WTC11 (cell line): ENCODE data around the gene C17orf113. TPM values are rescaled to one million over a fixed set of nuclear protein-coding genes. Genes with fewer than 3 reads are reported as not detected.

Experiments
- ATAC-seq: fragments of 200-7000 bp; cut with Tn5 transposase; 2 replicates; pipeline ENCODE4 v1.10.0; 2021; ENCODE audit warnings: mild to moderate bottlenecking, moderate library complexity
- CTCF ChIA-PET: fragments of 300-600 bp; sonication (Branson Sonifier 250); formaldehyde crosslinking; loops from one replicate; lab custom pipeline; 2021; ENCODE audit warnings: antibody characterized with exemption; lab: Charles Lee
- POLR2A ChIA-PET: fragments of 350-600 bp; sonication (Branson Sonifier 250); formaldehyde crosslinking; loops from one replicate; lab custom pipeline; 2021; ENCODE audit warnings: antibody characterized with exemption; lab: Charles Lee
- DNase-seq: peaks from one replicate; pipeline ENCODE4 v3.0.0; 2021; ENCODE audit warnings: low spot score
- H3K27ac Mint-ChIP-seq: 2 replicates; pipeline ENCODE4 v1.8.0; 2021; ENCODE audit warnings: mixed read lengths
- H3K27me3 Mint-ChIP-seq: 2 replicates; pipeline ENCODE4 v1.8.0; 2021; ENCODE audit warnings: low read depth, mild to moderate bottlenecking, moderate library complexity, mixed read lengths
- H3K36me3 Mint-ChIP-seq: 2 replicates; pipeline ENCODE4 v1.8.0; 2021; ENCODE audit warnings: mixed read lengths
- H3K4me1 Mint-ChIP-seq: 2 replicates; pipeline ENCODE4 v1.8.0; 2022; ENCODE audit warnings: mixed read lengths
- H3K4me3 Mint-ChIP-seq: 2 replicates; pipeline ENCODE4 v1.8.0; 2021; ENCODE audit warnings: mild to moderate bottlenecking, moderate library complexity, mixed read lengths
- H3K9me3 Mint-ChIP-seq: 2 replicates; pipeline ENCODE4 v1.8.0; 2021; ENCODE audit warnings: mixed read lengths
- ATF6 ChIP-seq: sonication (generic); formaldehyde crosslinking; IDR thresholded peaks from 2 replicates; pipeline ENCODE4 v1.8.1; 2023; ENCODE audit warnings: mild to moderate bottlenecking, missing genetic modification reagents
- CREB1 ChIP-seq: sonication (generic); formaldehyde crosslinking; IDR thresholded peaks from 2 replicates; pipeline ENCODE4 v1.8.0; 2023; ENCODE audit warnings: mild to moderate bottlenecking, missing genetic modification reagents
- E2F4 ChIP-seq: sonication (generic); formaldehyde crosslinking; IDR thresholded peaks from 2 replicates; pipeline ENCODE4 v1.8.1; 2022; ENCODE audit warnings: low read depth, mild to moderate bottlenecking, moderate library complexity, missing genetic modification reagents, borderline replicate concordance
- ELF4 ChIP-seq: sonication (generic); formaldehyde crosslinking; IDR thresholded peaks from 2 replicates; pipeline ENCODE4 v1.8.1; 2022; ENCODE audit warnings: low read depth, mild to moderate bottlenecking, moderate library complexity, missing genetic modification reagents
- EMX1 ChIP-seq: fragments of 250-450 bp; sonication (Bioruptor Pico); IDR thresholded peaks from 2 replicates; pipeline ENCODE4 v1.8.0; 2021; ENCODE audit warnings: mild to moderate bottlenecking
- ESRRA ChIP-seq: sonication (generic); formaldehyde crosslinking; IDR thresholded peaks from 2 replicates; pipeline ENCODE4 v1.8.1; 2022; ENCODE audit warnings: mild to moderate bottlenecking, missing genetic modification reagents, borderline replicate concordance
- GABPB1 ChIP-seq: sonication (generic); formaldehyde crosslinking; IDR thresholded peaks from 2 replicates; pipeline ENCODE4 v1.8.1; 2023; ENCODE audit warnings: mild to moderate bottlenecking, missing genetic modification reagents
- GTF2I ChIP-seq: fragments of 250-450 bp; sonication (Bioruptor Pico); conservative IDR thresholded peaks from 2 replicates; pipeline ENCODE4 v1.4.0; 2021; ENCODE audit warnings: mild to moderate bottlenecking
- JAZF1 ChIP-seq: fragments of 250-450 bp; sonication (Bioruptor Pico); IDR thresholded peaks from 2 replicates; pipeline ENCODE4 v1.9.0; 2021; ENCODE audit warnings: moderate library complexity, mild to moderate bottlenecking, inconsistent platforms
- JUN ChIP-seq: sonication (generic); formaldehyde crosslinking; IDR thresholded peaks from 2 replicates; pipeline ENCODE4 v1.8.0; 2023; ENCODE audit warnings: mild to moderate bottlenecking, missing genetic modification reagents
- MAX ChIP-seq: sonication (generic); formaldehyde crosslinking; IDR thresholded peaks from 2 replicates; pipeline ENCODE4 v1.8.0; 2022; ENCODE audit warnings: mild to moderate bottlenecking, missing genetic modification reagents
- MYBL2 ChIP-seq: sonication (generic); formaldehyde crosslinking; IDR thresholded peaks from 2 replicates; pipeline ENCODE4 v1.8.1; 2023; ENCODE audit warnings: mild to moderate bottlenecking, moderate library complexity, missing genetic modification reagents
- NFE2L1 ChIP-seq: sonication (generic); formaldehyde crosslinking; IDR thresholded peaks from 2 replicates; pipeline ENCODE4 v1.8.1; 2023; ENCODE audit warnings: missing genetic modification reagents
- NR2C2 ChIP-seq: sonication (generic); formaldehyde crosslinking; IDR thresholded peaks from 2 replicates; pipeline ENCODE4 v1.8.0; 2022; ENCODE audit warnings: mild to moderate bottlenecking, missing genetic modification reagents
- NR3C1 ChIP-seq: sonication (generic); formaldehyde crosslinking; conservative IDR thresholded peaks from 2 replicates; pipeline ENCODE4 v1.8.1; 2023; ENCODE audit warnings: low read depth, mild to moderate bottlenecking, missing genetic modification reagents
- OVOL2 ChIP-seq: fragments of 250-450 bp; sonication (Bioruptor Pico); IDR thresholded peaks from 2 replicates; pipeline ENCODE4 v1.9.0; 2021; ENCODE audit warnings: mild to moderate bottlenecking, borderline replicate concordance
- PREB ChIP-seq: sonication (generic); formaldehyde crosslinking; IDR thresholded peaks from 2 replicates; pipeline ENCODE4 v1.8.1; 2022; ENCODE audit warnings: mild to moderate bottlenecking, missing genetic modification reagents, moderate library complexity, borderline replicate concordance
- RELA ChIP-seq: sonication (generic); formaldehyde crosslinking; IDR thresholded peaks from 2 replicates; pipeline ENCODE4 v1.8.1; 2022; ENCODE audit warnings: missing genetic modification reagents, mild to moderate bottlenecking, borderline replicate concordance
- SP1 ChIP-seq: sonication (generic); formaldehyde crosslinking; conservative IDR thresholded peaks from 2 replicates; pipeline ENCODE4 v1.8.1; 2022; ENCODE audit warnings: missing genetic modification reagents
- TEAD1 ChIP-seq: sonication (generic); formaldehyde crosslinking; IDR thresholded peaks from 2 replicates; pipeline ENCODE4 v1.8.0; 2022; ENCODE audit warnings: mild to moderate bottlenecking, missing genetic modification reagents
- TP53 ChIP-seq: sonication (generic); formaldehyde crosslinking; IDR thresholded peaks from 2 replicates; pipeline ENCODE4 v1.8.1; 2023; ENCODE audit warnings: mild to moderate bottlenecking, missing genetic modification reagents
- ZMAT4 ChIP-seq: fragments of 250-450 bp; sonication (Bioruptor Pico); IDR thresholded peaks from 2 replicates; pipeline ENCODE4 v1.9.0; 2021; ENCODE audit warnings: mild to moderate bottlenecking
- ZNF138 ChIP-seq: sonication (generic); formaldehyde crosslinking; conservative IDR thresholded peaks from 2 replicates; pipeline ENCODE4 v1.8.1; 2022; ENCODE audit warnings: mild to moderate bottlenecking, moderate library complexity, missing genetic modification reagents
- ZNF219 ChIP-seq: sonication (generic); formaldehyde crosslinking; IDR thresholded peaks from 2 replicates; pipeline ENCODE4 v1.8.0; 2023; ENCODE audit warnings: missing genetic modification reagents, mild to moderate bottlenecking, borderline replicate concordance
- ZNF263 ChIP-seq: sonication (generic); formaldehyde crosslinking; IDR thresholded peaks from 2 replicates; pipeline ENCODE4 v1.8.1; 2022; ENCODE audit warnings: low read depth, mild to moderate bottlenecking, moderate library complexity, missing genetic modification reagents
- ZNF425 ChIP-seq: fragments of 250-450 bp; sonication (Bioruptor Pico); conservative IDR thresholded peaks from 2 replicates; pipeline ENCODE4 v1.9.0; 2021; ENCODE audit warnings: mild to moderate bottlenecking
- ZNF512 ChIP-seq: sonication (generic); formaldehyde crosslinking; IDR thresholded peaks from 2 replicates; pipeline ENCODE4 v1.8.1; 2022; ENCODE audit warnings: missing genetic modification reagents, borderline replicate concordance
- ZNF671 ChIP-seq: fragments of 250-450 bp; sonication (Bioruptor Pico); IDR thresholded peaks from 2 replicates; pipeline ENCODE4 v1.8.0; 2021; ENCODE audit warnings: mild to moderate bottlenecking
- total RNA-seq: library from RNA; stranded (reverse); gene quantifications from 3 replicates; pipeline ENCODE4 v1.2.3, GENCODE V29; 2021

The C17orf113 gene
- total RNA-seq, 1 experiment from 2014 or later = 1.9 TPM

- Mint-ChIP-seq H3K27ac (no peak within 1 kb of the TSS), H3K4me3 (peak within 1 kb of the TSS; percentile 62), H3K36me3 (no peaks in the 10 kb centered on the region), H3K4me1 (peaks cover 16% of the 10 kb centered on the region), H3K9me3 (no peaks in the 10 kb centered on the region), H3K27me3 (peaks cover 33% of the 10 kb centered on the region)
- CTCF ChIA-PET = interaction anchor here (0.7 to 6.7 kb wide), 16 partner anchors 9 to 420 kb away, joined by 3 to 138 read pairs (median 5); partner anchors contain the start of genes DNAJC7, KAT2A and NKIRAS2
- ATAC-seq = peak; percentile 51
- POLR2A ChIA-PET = interaction anchor here (0.8 to 1.6 kb wide), 2 partner anchors 69 to 81 kb away, joined by 3 to 4 read pairs; partner anchors contain the start of gene DNAJC7
- DNase-seq = peak; percentile 59
- TF ChIP-seq MAX (CRISPR knock-in tag) = peak; percentile 87
- no peak for TF ChIP-seq E2F4
- TF ChIP-seq CREB1 (CRISPR knock-in tag) = no peak
- TF ChIP-seq JAZF1 = no peak
- no peak for TF ChIP-seq ZNF263
- no peak for TF ChIP-seq PREB (CRISPR knock-in tag)
- 0 out of 2 replicates have a peak, but pooled peaks have one; percentile 66 for TF ChIP-seq TP53 (CRISPR knock-in tag)
- TF ChIP-seq GABPB1 (CRISPR knock-in tag) = no peak
- TF ChIP-seq NR3C1 (CRISPR knock-in tag) = no peak
- TF ChIP-seq ZMAT4 (CRISPR knock-in tag) = no peak
- TF ChIP-seq ZNF425 (CRISPR knock-in tag) = no peak
- peak; percentile 71 for TF ChIP-seq SP1
- no peak for TF ChIP-seq OVOL2 (CRISPR knock-in tag)
- TF ChIP-seq JUN = no peak
- no peak for TF ChIP-seq ZNF671 (CRISPR knock-in tag)
- 0 out of 2 replicates have a peak, but pooled peaks have one; percentile 27 for TF ChIP-seq ELF4
- peak; percentile 47; the same call in 1 of the 2 replicates for TF ChIP-seq RELA (CRISPR knock-in tag)
- 0 out of 2 replicates have a peak, but pooled peaks have one; percentile 52 for TF ChIP-seq ESRRA (CRISPR knock-in tag)
- TF ChIP-seq TEAD1 = no peak
- TF ChIP-seq ATF6 (CRISPR knock-in tag) = no peak
- TF ChIP-seq GTF2I (CRISPR knock-in tag) = no peak
- TF ChIP-seq MYBL2 = peak; percentile 76
- TF ChIP-seq NR2C2 (CRISPR knock-in tag) = no peak
- no peak for TF ChIP-seq EMX1 (CRISPR knock-in tag)
- 0 out of 2 replicates have a peak, but pooled peaks have one; percentile 50 for TF ChIP-seq ZNF138
- TF ChIP-seq NFE2L1 = 0 out of 2 replicates have a peak, but pooled peaks have one; percentile 54
- TF ChIP-seq ZNF219 = no peak
- TF ChIP-seq ZNF512 (CRISPR knock-in tag) = no peak
Measured at GRCh38 chr17:42097691-42098631, 47.6 kb upstream of the C17orf113 start, which contains the start of gene ZNF385C. Gene ZNF385C, minus strand, starts transcription at chr17:42098473. Its CDS starts 35,417 bp downstream, at chr17:42063056.
